HUES48 (cell line): ENCODE measurements around the gene SBK2.

ENCODE experiments used
- H3K27ac ChIP-seq: one replicate; pipeline ENCODE4 v1.7.0; 2013; ENCODE audit warnings: low read depth, low read length, inconsistent platforms
- H3K27me3 ChIP-seq: 2 replicates; pipeline ENCODE4 v1.6.1; 2013; ENCODE audit warnings: mild to moderate bottlenecking, low read length; ENCODE audit not compliant: control insufficient read depth, insufficient read depth
- H3K36me3 ChIP-seq: 2 replicates; pipeline ENCODE4 v1.6.1; 2013; ENCODE audit warnings: low read length; ENCODE audit not compliant: control insufficient read depth, insufficient read depth
- H3K4me1 ChIP-seq: 2 replicates; pipeline ENCODE4 v1.6.1; 2013; ENCODE audit warnings: mild to moderate bottlenecking, low read length; ENCODE audit not compliant: control insufficient read depth, insufficient read depth
- H3K4me3 ChIP-seq: 2 replicates; pipeline ENCODE4 v1.5.1; 2013; ENCODE audit warnings: mild to moderate bottlenecking, low read depth, low read length
- H3K9ac ChIP-seq: 2 replicates; pipeline ENCODE4 v1.6.1; 2013; ENCODE audit warnings: mild to moderate bottlenecking, low read depth, low read length, moderate library complexity
- H3K9me3 ChIP-seq: 2 replicates; pipeline ENCODE4 v1.6.1; 2013; ENCODE audit warnings: low read length; ENCODE audit not compliant: control insufficient read depth, insufficient read depth

The SBK2 gene

GRCh38 chr19:55488986-55489710 is 47.8 kb downstream of the SBK2 start:
- Histone ChIP-seq H3K27me3 (no peaks in the 10 kb centered on the region), H3K9me3 (no peaks in the 10 kb centered on the region), H3K27ac (no peak overlapping the region), H3K9ac (no peak overlapping the region), H3K4me1 (peaks cover 34% of the 10 kb centered on the region), H3K4me3 (no peak overlapping the region), H3K36me3 (no peaks in the 10 kb centered on the region)

DNA sequence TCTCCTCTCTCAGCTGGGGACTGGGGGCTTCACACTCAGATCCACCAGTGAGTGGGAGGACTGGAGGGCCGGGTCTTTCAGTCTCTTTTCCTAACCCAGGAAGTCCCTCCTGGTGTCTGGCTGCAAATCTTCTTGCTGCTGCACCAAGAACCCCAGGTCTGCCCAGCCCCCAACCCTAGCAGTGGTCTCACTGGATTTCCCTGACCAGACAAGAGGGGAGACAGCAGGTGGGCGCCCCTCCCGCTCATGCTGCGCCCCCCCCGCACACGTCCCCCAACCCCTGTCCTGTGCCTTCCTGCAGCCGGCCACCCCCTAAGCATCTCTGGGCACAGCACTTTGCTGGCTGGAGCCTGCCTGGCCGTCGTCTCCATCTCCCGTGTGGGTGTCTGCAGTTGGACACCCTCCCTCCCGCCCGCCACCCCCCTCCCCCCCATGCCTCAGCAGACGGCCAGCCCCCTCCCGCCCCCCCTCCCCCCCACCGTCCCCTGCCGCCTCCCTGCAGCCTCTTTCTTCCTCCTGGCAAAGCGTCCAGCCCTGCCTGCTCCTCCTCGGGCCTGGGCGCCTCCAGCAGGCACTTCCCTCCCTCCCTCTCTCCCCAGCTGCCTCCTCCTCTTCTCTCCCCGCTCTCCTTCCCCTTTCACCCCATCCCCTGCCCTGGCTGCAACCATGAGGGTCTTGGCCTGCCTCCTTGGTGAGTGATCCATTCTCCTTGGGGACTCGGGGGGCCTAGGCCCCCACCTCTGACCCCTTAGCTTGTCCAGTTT is 48.8 kb downstream of the SBK2 start, which contains the start of gene SSC5D:
Gene SSC5D, plus strand, starts transcription at position 513 of the 764 bp plus-strand sequence. Its CDS starts 154 bp downstream, at position 667.
- no peaks in the 10 kb centered on the region for H3K27me3 ChIP-seq

GRCh38 chr19:55486971-55487923 is 49.7 kb downstream of the SBK2 start:
- Histone ChIP-seq H3K4me1 (peaks cover 38% of the 10 kb centered on the region), H3K9ac (no peak overlapping the region; the same call in 1 of the 2 replicates), H3K27me3 (no peaks in the 10 kb centered on the region), H3K36me3 (peaks cover 4% of the 10 kb centered on the region; the same call in 1 of the 2 replicates), H3K4me3 (peak overlapping the region; percentile 14; the same call in 1 of the 2 replicates), H3K27ac (peak overlapping the region; percentile 75), H3K9me3 (no peaks in the 10 kb centered on the region)

More for the DNA sequence above, 48.8 kb downstream of the SBK2 start, which contains the start of gene SSC5D:
- Histone ChIP-seq H3K4me3 (peak within 1 kb of the TSS; percentile 51), H3K9me3 (no peaks in the 10 kb centered on the region), H3K9ac (no peak within 1 kb of the TSS; the same call in 1 of the 2 replicates), H3K4me1 (peaks cover 38% of the 10 kb centered on the region), H3K36me3 (no peaks in the 10 kb centered on the region), H3K27ac (peak within 1 kb of the TSS; percentile 75)

GRCh38 chr19:55486043-55486970 is 50.6 kb downstream of the SBK2 start:
- peak overlapping the region; percentile 75 for H3K27ac ChIP-seq
- peak overlapping the region; percentile 89; the same call in 1 of the 2 replicates for H3K4me3 ChIP-seq
- H3K36me3 ChIP-seq: peaks cover 4% of the 10 kb centered on the region; the same call in 1 of the 2 replicates
- no peaks in the 10 kb centered on the region for H3K9me3 ChIP-seq
- no peaks in the 10 kb centered on the region for H3K27me3 ChIP-seq
- H3K4me1 ChIP-seq: peaks cover 41% of the 10 kb centered on the region
- H3K9ac ChIP-seq: no peak overlapping the region; the same call in 1 of the 2 replicates

- H3K4me1 ChIP-seq: peaks cover 42% of the 10 kb centered on the region
- H3K27me3 ChIP-seq: no peaks in the 10 kb centered on the region
- peak overlapping the region; percentile 66 for H3K9ac ChIP-seq
- H3K4me3 ChIP-seq: peak overlapping the region; percentile 89
- H3K27ac ChIP-seq: peak overlapping the region; percentile 74
- no peaks in the 10 kb centered on the region for H3K9me3 ChIP-seq
- H3K36me3 ChIP-seq: peaks cover 4% of the 10 kb centered on the region; the same call in 1 of the 2 replicates
Observed at GRCh38 chr19:55485439-55486011, 51.4 kb downstream of the SBK2 start.

- H3K4me1 ChIP-seq: peaks cover 42% of the 10 kb centered on the region
- peak within 1 kb of the TSS; percentile 74 for H3K27ac ChIP-seq
- no peaks in the 10 kb centered on the region for H3K9me3 ChIP-seq
- peak within 1 kb of the TSS; percentile 89 for H3K4me3 ChIP-seq
- H3K9ac ChIP-seq: peak within 1 kb of the TSS; percentile 66
- no peaks in the 10 kb centered on the region for H3K27me3 ChIP-seq
- H3K36me3 ChIP-seq: peaks cover 4% of the 10 kb centered on the region; the same call in 1 of the 2 replicates
Observed at GRCh38 chr19:55484593-55485438, 52.1 kb downstream of the SBK2 start, which contains the start of gene NAT14. Gene NAT14 (plus strand): TSS chr19:55485188. CDS start chr19:55485709, 521 bp downstream.

- H3K4me1 ChIP-seq: peaks cover 34% of the 10 kb centered on the region
- peak overlapping the region; percentile 74 for H3K27ac ChIP-seq
- H3K9ac ChIP-seq: no peak overlapping the region
Observed at GRCh38 chr19:55483706-55484592, 53.0 kb downstream of the SBK2 start.

DNA sequence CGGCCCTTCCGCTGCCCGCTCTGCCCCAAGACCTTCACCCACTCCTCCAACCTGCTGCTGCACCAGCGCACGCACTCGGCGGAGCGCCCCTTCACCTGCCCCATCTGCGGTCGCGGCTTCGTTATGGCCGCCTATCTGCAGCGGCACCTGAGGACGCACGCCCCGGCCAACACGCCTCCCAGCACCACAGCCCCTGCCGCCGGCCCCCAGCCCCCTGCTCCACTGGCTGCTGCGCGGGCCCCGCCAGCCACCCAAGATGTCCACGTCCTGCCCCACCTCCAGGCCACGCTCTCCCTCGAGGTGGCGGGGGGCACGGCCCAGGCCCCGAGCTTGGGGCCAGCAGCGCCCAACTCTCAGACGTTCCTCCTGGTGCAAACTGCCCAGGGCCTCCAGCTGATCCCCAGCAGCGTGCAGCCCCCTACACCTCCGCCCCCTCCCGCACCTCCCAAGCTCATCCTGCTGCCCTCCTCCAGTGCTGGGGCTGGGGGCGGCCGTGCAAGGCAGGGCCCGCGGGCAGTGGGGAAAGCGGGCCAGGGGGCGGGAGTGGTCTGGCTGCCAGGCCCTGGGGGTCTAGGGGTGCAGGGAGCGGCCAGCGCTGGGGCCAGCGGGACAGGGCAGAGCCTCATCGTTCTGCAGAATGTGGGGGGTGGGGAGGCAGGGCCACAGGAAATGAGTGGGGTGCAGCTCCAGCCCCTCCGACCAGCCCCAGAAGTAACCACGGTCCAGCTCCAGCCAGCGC is 53.8 kb downstream of the SBK2 start:
- Histone ChIP-seq H3K4me3 (no peak overlapping the region), H3K36me3 (peaks cover 4% of the 10 kb centered on the region; the same call in 1 of the 2 replicates), H3K4me1 (peaks cover 30% of the 10 kb centered on the region), H3K27ac (no peak overlapping the region), H3K9me3 (no peaks in the 10 kb centered on the region), H3K9ac (no peak overlapping the region), H3K27me3 (no peaks in the 10 kb centered on the region)

More at GRCh38 chr19:55483706-55484592, 53.0 kb downstream of the SBK2 start:
- Histone ChIP-seq H3K36me3 (peaks cover 4% of the 10 kb centered on the region; the same call in 1 of the 2 replicates), H3K4me3 (peak overlapping the region; percentile 89), H3K27me3 (no peaks in the 10 kb centered on the region), H3K9me3 (no peaks in the 10 kb centered on the region)
